ENCODE measurements around the gene SNAPIN. TPM values are rescaled to one million over a fixed set of nuclear protein-coding genes. Genes with fewer than 3 reads are reported as not detected.
A peak's percentile ranks its signal among the peaks of the same experiment; 100 is the strongest.

SNAPIN gene
- total RNA-seq, 1 experiment from 2014 or later, result 84.0 TPM

- peaks cover 59% of the 10 kb centered on the region for H3K36me3 ChIP-seq
- DNase-seq, result no peak
- H3K27me3 ChIP-seq, result no peaks in the 10 kb centered on the region
- no peaks in the 10 kb centered on the region for H3K9me3 ChIP-seq
- H3K4me3 ChIP-seq, result no peak overlapping the region
These were observed 39.3 kb upstream of the SNAPIN start for GRCh38 chr1:153619171-153619570.

DNA sequence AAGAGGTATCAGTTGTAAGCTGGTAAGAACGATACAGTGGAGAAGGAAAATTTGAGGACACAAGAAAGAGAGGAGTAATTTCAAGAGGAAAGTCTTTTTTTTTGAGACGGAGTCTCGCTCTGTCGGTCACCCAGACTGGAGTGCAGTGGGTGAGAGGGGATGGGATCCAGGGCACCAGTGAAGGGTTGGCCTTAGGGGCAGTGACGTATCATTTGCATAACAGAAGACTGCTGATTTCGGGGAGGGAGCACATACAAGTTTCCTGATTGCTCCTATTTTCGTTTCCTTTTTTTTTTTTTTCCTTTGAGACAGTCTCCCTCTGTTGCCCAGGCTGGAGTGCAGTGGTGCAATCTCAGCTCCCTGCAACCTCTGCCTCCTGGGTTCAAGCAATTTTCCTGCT is 35.4 kb upstream of the SNAPIN start:
- no peak for DNase-seq
- Histone ChIP-seq H3K4me3 (no peak overlapping the region), H3K27me3 (no peaks in the 10 kb centered on the region), H3K36me3 (peaks cover 74% of the 10 kb centered on the region), H3K9me3 (no peaks in the 10 kb centered on the region)

GRCh38 chr1:153624965-153625611 is 33.4 kb upstream of the SNAPIN start:
- Histone ChIP-seq H3K27me3 (no peaks in the 10 kb centered on the region), H3K9me3 (no peaks in the 10 kb centered on the region), H3K36me3 (peaks cover 56% of the 10 kb centered on the region), H3K4me3 (no peak overlapping the region)
- no peak for DNase-seq

DNA sequence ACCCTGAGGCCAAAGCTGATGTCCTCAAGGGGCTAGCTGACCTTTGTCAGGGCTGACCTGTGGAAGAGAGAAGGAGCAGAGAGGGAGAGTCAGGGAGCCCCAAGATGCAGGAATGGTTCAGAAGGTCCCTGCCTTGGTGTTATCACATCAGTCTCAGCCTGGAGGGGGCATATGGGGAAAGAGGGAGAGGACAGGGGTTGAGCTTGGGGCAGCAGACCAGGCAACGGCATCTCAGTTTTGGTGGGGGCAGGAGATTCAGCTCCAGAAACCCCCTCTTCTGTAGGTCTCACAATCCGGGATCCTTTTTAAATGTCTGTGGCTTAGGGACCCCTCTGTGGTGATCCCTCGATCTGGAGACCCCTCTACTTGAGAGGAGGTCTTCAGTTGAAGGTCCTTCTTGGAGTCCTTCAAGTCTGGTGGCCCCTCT is 32.0 kb upstream of the SNAPIN start:
- DNase-seq, result no peak
- Histone ChIP-seq H3K4me3 (peak overlapping the region; percentile 56), H3K9me3 (no peaks in the 10 kb centered on the region), H3K27me3 (no peaks in the 10 kb centered on the region), H3K36me3 (peaks cover 45% of the 10 kb centered on the region)

DNA sequence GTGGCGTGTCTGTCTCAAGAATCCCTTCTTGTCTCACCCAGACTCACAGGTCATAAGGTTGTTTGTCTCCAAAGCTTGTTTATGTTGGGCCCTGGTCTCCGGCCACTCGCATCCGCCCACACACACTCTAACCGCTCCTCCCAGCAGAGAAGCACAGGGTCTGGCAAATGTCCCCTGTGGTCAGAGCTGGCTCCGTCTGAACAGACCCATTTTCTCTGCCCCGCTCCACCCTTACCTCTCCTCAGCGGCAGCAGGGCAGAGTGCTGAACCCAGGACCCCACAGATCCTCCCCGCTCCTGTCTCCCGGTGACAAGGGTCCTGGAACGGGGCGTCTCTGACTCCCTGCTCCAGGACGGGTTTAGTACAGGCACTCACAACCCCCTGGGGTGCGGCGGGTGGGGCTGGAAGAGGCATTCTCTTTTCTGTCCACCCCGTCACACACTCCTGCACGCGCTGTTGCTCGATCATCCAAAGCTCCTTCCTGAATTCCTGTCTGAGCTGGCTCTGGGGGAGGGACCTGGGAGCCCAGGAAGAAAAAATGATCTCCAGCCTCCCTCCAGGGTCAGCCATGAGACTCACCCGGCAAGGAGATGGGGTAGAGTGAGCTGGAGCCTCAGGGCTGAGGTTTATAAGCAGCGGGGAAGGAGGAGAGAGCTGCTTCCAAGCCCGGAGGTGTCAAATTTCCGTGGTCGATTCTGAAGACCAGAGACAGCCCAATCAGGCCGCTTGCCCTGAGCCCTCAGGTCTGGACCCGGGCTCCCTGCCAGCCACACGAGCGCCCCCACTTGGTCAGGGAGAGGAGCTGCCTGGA is 31.4 kb upstream of the SNAPIN start, which contains the start of gene S100A13:
S100A13 (minus strand) TSS at position 602 of the 811 bp plus-strand sequence. CDS start 1,033 bp downstream, outside the sequence.
- Histone ChIP-seq H3K36me3 (peaks cover 41% of the 10 kb centered on the region), H3K27me3 (no peaks in the 10 kb centered on the region), H3K9me3 (no peaks in the 10 kb centered on the region), H3K4me3 (peak within 1 kb of the TSS; percentile 56)
- peak; percentile 96 for DNase-seq

GRCh38 chr1:153627715-153628626 is 30.5 kb upstream of the SNAPIN start, which contains the start of gene S100A1:
TSS of gene S100A1 (plus strand) at chr1:153628434. CDS start at chr1:153630522, 2,088 bp downstream.
- Histone ChIP-seq H3K36me3 (peaks cover 33% of the 10 kb centered on the region), H3K9me3 (no peaks in the 10 kb centered on the region), H3K4me3 (peak within 1 kb of the TSS; percentile 56), H3K27me3 (no peaks in the 10 kb centered on the region)
- peak; percentile 59 for DNase-seq

GRCh38 chr1:153628638-153629342 is 29.7 kb upstream of the SNAPIN start:
- DNase-seq, result no peak
- Histone ChIP-seq H3K4me3 (no peak overlapping the region), H3K27me3 (no peaks in the 10 kb centered on the region), H3K36me3 (peaks cover 26% of the 10 kb centered on the region), H3K9me3 (no peaks in the 10 kb centered on the region)

GRCh38 chr1:153629343-153629665 is 29.2 kb upstream of the SNAPIN start:
- Histone ChIP-seq H3K9me3 (no peaks in the 10 kb centered on the region), H3K4me3 (no peak overlapping the region), H3K27me3 (no peaks in the 10 kb centered on the region), H3K36me3 (peaks cover 23% of the 10 kb centered on the region)
- no peak for DNase-seq

DNA sequence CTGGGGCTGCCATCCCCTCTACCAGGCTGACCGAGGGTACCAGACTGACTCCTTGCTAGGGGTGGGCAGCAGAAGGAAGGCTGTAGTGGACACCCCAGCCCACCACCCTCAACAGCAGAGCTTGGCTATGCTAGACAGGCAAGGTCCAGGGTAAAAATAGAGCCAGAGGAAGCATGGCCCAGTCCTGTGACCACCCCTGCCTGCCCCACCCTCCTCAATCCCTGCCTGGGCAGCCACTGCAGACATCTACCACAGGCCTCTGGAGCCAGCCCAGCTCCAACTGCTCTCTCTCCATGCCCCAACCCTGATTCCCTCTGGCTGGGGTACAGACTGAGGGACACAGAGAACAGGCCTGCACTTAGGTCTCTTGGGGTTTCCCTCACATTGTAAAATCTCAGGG is 28.5 kb upstream of the SNAPIN start:
- H3K9me3 ChIP-seq, result no peaks in the 10 kb centered on the region
- H3K4me3 ChIP-seq, result no peak overlapping the region
- DNase-seq, result no peak
- H3K36me3 ChIP-seq, result peaks cover 19% of the 10 kb centered on the region
- H3K27me3 ChIP-seq, result no peaks in the 10 kb centered on the region

- DNase-seq, result no peak
- no peaks in the 10 kb centered on the region for H3K27me3 ChIP-seq
- peaks cover 19% of the 10 kb centered on the region for H3K36me3 ChIP-seq
- H3K9me3 ChIP-seq, result no peaks in the 10 kb centered on the region
- no peak overlapping the region for H3K4me3 ChIP-seq
These were observed 28.1 kb upstream of the SNAPIN start for GRCh38 chr1:153630384-153630783.

GRCh38 chr1:153631047-153632022 is 27.2 kb upstream of the SNAPIN start:
- Histone ChIP-seq H3K4me3 (no peak overlapping the region), H3K9me3 (no peaks in the 10 kb centered on the region), H3K36me3 (peaks cover 19% of the 10 kb centered on the region), H3K27me3 (no peaks in the 10 kb centered on the region)
- no peak for DNase-seq

DNA sequence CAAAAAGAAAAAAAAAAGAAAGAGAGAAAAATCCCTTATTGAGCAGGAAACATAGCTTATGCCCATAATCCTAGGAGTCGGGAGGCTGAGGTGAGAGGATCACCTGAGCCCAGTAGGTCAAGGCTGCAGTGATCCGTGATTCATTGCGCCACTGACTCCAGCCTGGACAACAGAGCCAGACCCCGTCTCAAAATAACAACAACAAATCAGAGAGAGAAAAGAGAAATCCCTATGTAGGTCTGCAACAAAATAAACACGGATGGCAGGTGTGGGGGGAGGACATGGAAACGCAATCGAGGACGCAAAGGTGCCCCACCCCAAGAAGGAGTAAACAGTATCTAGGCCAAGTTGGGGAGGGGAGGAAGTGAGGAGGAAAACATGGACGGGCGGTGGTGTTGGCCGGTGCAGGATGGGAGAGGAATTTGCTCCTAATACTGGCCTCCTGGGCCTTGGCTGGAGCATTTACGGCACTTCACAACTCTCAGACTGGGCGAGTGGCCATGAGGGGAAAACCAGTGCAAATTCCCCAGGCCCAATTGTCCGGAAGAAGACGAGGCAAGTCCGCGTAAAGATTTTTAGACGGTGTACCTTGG is 25.2 kb upstream of the SNAPIN start:
- Histone ChIP-seq H3K9me3 (no peaks in the 10 kb centered on the region), H3K27me3 (no peaks in the 10 kb centered on the region), H3K4me3 (peak overlapping the region; percentile 99), H3K36me3 (peaks cover 37% of the 10 kb centered on the region)
- peak; percentile 80 for DNase-seq

GRCh38 chr1:153633754-153634665 is 24.5 kb upstream of the SNAPIN start, which contains the start of gene CHTOP:
TSS of gene CHTOP (plus strand) at chr1:153634066. CDS start at chr1:153636589, 2,523 bp downstream.
- Histone ChIP-seq H3K9me3 (no peaks in the 10 kb centered on the region), H3K36me3 (peaks cover 45% of the 10 kb centered on the region), H3K27me3 (no peaks in the 10 kb centered on the region), H3K4me3 (peak within 1 kb of the TSS; percentile 99)
- DNase-seq, result peak; percentile 97

- no peak for DNase-seq
- no peaks in the 10 kb centered on the region for H3K9me3 ChIP-seq
- H3K4me3 ChIP-seq, result peak overlapping the region; percentile 99
- peaks cover 63% of the 10 kb centered on the region for H3K36me3 ChIP-seq
- H3K27me3 ChIP-seq, result no peaks in the 10 kb centered on the region
These were observed 22.6 kb upstream of the SNAPIN start for GRCh38 chr1:153635872-153636271.

All from MG63 (cell line).